H9 (cell line): ENCODE data around the gene IL10. TPM values are rescaled to one million over a fixed set of nuclear protein-coding genes. Genes with fewer than 3 reads are reported as not detected.
A peak's percentile ranks its signal among the peaks of the same experiment; 100 is the strongest.

Experiments used
- DNase-seq: peaks from one replicate; pipeline ENCODE4 v3.0.0-alpha.2; 2017
- H2AFZ ChIP-seq: one replicate; pipeline ENCODE4 v1.6.1; 2013; ENCODE audit warnings: mild to moderate bottlenecking, low read length, control low read depth, moderate library complexity
- H2AK5ac ChIP-seq: 2 replicates; pipeline ENCODE4 v1.6.1; 2013; ENCODE audit warnings: low read length, control low read depth, mixed read lengths; ENCODE audit not compliant: insufficient read length
- H2BK120ac ChIP-seq: one replicate; pipeline ENCODE4 v1.6.1; 2013; ENCODE audit warnings: low read depth, mild to moderate bottlenecking, low read length, control low read depth, inconsistent platforms; ENCODE audit not compliant: poor library complexity, severe bottlenecking
- H2BK12ac ChIP-seq: 2 replicates; pipeline ENCODE4 v1.6.1; 2013; ENCODE audit warnings: low read length, control low read depth, mixed read lengths, low read depth; ENCODE audit not compliant: insufficient read length
- H2BK15ac ChIP-seq: 2 replicates; pipeline ENCODE4 v1.6.1; 2013; ENCODE audit warnings: low read depth, low read length, control low read depth
- H2BK20ac ChIP-seq: one replicate; pipeline ENCODE4 v1.6.1; 2013; ENCODE audit warnings: low read depth, mild to moderate bottlenecking, low read length, control low read depth, inconsistent platforms; ENCODE audit not compliant: poor library complexity, severe bottlenecking
- H2BK5ac ChIP-seq: 2 replicates; pipeline ENCODE4 v1.6.1; 2013; ENCODE audit warnings: low read length, control low read depth, mixed read lengths; ENCODE audit not compliant: insufficient read length
- H3K14ac ChIP-seq: 2 replicates; pipeline ENCODE4 v1.6.1; 2013; ENCODE audit warnings: low read length, control low read depth; ENCODE audit not compliant: insufficient read depth
- H3K18ac ChIP-seq: 2 replicates; pipeline ENCODE4 v1.6.1; 2013; ENCODE audit warnings: low read depth, mild to moderate bottlenecking, mixed read lengths, low read length, control low read depth; ENCODE audit not compliant: insufficient read length
- H3K23ac ChIP-seq: 2 replicates; pipeline ENCODE4 v1.6.1; 2013; ENCODE audit warnings: low read length, control low read depth, mixed read lengths, low read depth; ENCODE audit not compliant: insufficient read length
- H3K23me2 ChIP-seq: 2 replicates; pipeline ENCODE4 v1.6.1; 2013; ENCODE audit warnings: low read depth, mild to moderate bottlenecking, mixed read lengths, low read length, control low read depth; ENCODE audit not compliant: insufficient read length, poor library complexity, severe bottlenecking
- H3K27ac ChIP-seq: 2 replicates; pipeline ENCODE4 v1.5.1; 2013; ENCODE audit warnings: low read length, control low read depth, mixed read lengths, low read depth; ENCODE audit not compliant: insufficient read length
- H3K27me3 ChIP-seq: 2 replicates; pipeline ENCODE4 v1.6.1; 2013; ENCODE audit warnings: low read length, control low read depth, inconsistent platforms; ENCODE audit not compliant: insufficient read depth
- H3K4ac ChIP-seq: 2 replicates; pipeline ENCODE4 v1.6.1; 2013; ENCODE audit warnings: low read depth, mild to moderate bottlenecking, control low read depth, inconsistent platforms, low read length, moderate library complexity
- H3K4me1 ChIP-seq: 2 replicates; pipeline ENCODE4 v1.6.1; 2013; ENCODE audit warnings: low read length, control low read depth, inconsistent platforms; ENCODE audit not compliant: insufficient read depth
- H3K4me2 ChIP-seq: 2 replicates; pipeline ENCODE4 v1.6.1; 2013; ENCODE audit warnings: low read length, control low read depth, mixed read lengths; ENCODE audit not compliant: insufficient read length, insufficient read depth
- H3K56ac ChIP-seq: 2 replicates; pipeline ENCODE4 v1.6.1; 2013; ENCODE audit warnings: low read depth, mild to moderate bottlenecking, mixed read lengths, low read length, control low read depth; ENCODE audit not compliant: insufficient read length
- H3K79me1 ChIP-seq: 2 replicates; pipeline ENCODE4 v1.6.1; 2013; ENCODE audit warnings: low read depth, mild to moderate bottlenecking, moderate library complexity, low read length, control low read depth, inconsistent platforms; ENCODE audit not compliant: insufficient read depth, poor library complexity, severe bottlenecking
- H3K79me2 ChIP-seq: 2 replicates; pipeline ENCODE4 v1.6.1; 2013; ENCODE audit warnings: low read length, control low read depth, inconsistent platforms; ENCODE audit not compliant: insufficient read depth
- H3K9ac ChIP-seq: 2 replicates; pipeline ENCODE4 v1.6.1; 2013; ENCODE audit warnings: low read length, control low read depth, mixed read lengths; ENCODE audit not compliant: insufficient read length; ENCODE audit errors: extremely low read depth
- H3K9me3 ChIP-seq: one replicate; pipeline ENCODE4 v1.6.1; 2013; ENCODE audit warnings: low read depth, low read length, inconsistent platforms; ENCODE audit not compliant: control insufficient read depth
- H3T11ph ChIP-seq: one replicate; pipeline ENCODE4 v1.6.1; 2013; ENCODE audit warnings: mild to moderate bottlenecking, low read length, control low read depth, inconsistent platforms
- H4K20me1 ChIP-seq: one replicate; pipeline ENCODE4 v1.6.1; 2013; ENCODE audit not compliant: control insufficient read depth, insufficient read length, insufficient read depth
- H4K5ac ChIP-seq: 2 replicates; pipeline ENCODE4 v1.6.1; 2013; ENCODE audit warnings: low read depth, mild to moderate bottlenecking, mixed read lengths, low read length, control low read depth; ENCODE audit not compliant: insufficient read length
- H4K8ac ChIP-seq: replicated peaks from 2 replicates; pipeline ENCODE4 v1.6.1; 2013; ENCODE audit warnings: low read length, control low read depth, mixed read lengths, low read depth; ENCODE audit not compliant: insufficient read length
- H4K91ac ChIP-seq: 2 replicates; pipeline ENCODE4 v1.6.1; 2013; ENCODE audit warnings: low read depth, mild to moderate bottlenecking, moderate library complexity, mixed read lengths, low read length, control low read depth; ENCODE audit not compliant: insufficient read length
- H3K27ac Mint-ChIP-seq, 3 experiments: 2 replicates in 2 of 3; 3 replicates in 1 of 3; pipeline ENCODE4 v1.8.0; 2020 to 2021; ENCODE audit warnings: mixed read lengths in 3 of 3, mild to moderate bottlenecking in 1 of 3, moderate library complexity in 1 of 3
- H3K27me3 Mint-ChIP-seq: 2 replicates; pipeline ENCODE4 v1.8.0; 2021; ENCODE audit warnings: low read depth, mild to moderate bottlenecking, moderate library complexity, mixed read lengths
- H3K36me3 Mint-ChIP-seq, 3 experiments: 2 replicates in 2 of 3; 3 replicates in 1 of 3; pipeline ENCODE4 v1.8.0; 2020 to 2021; ENCODE audit warnings: low read depth in 3 of 3, mixed read lengths in 3 of 3; ENCODE audit not compliant: insufficient read depth in 1 of 3
- H3K4me1 Mint-ChIP-seq, 2 experiments: 2 replicates each; pipeline ENCODE4 v1.8.0; 2020; ENCODE audit warnings: mixed read lengths in 2 of 2
- H3K4me3 Mint-ChIP-seq, 2 experiments: 2 replicates in 1 of 2; 3 replicates in 1 of 2; pipeline ENCODE4 v1.8.0; 2020 to 2021; ENCODE audit warnings: mild to moderate bottlenecking in 2 of 2, mixed read lengths in 2 of 2, moderate library complexity in 1 of 2
- H3K9me3 Mint-ChIP-seq, 2 experiments: 2 replicates in 1 of 2; 3 replicates in 1 of 2; pipeline ENCODE4 v1.8.0; 2020; ENCODE audit warnings: mild to moderate bottlenecking in 2 of 2, mixed read lengths in 2 of 2, moderate library complexity in 1 of 2
- WGBS: extraction: QIAGEN DNeasy Blood & Tissue Kit; methylation state at CpG from one replicate; pipeline ENCODE4 v1.1.7; 2013; ENCODE audit warnings: missing lambda C conversion rate, low lambda C conversion rate, mixed read lengths; ENCODE audit not compliant: insufficient read length; ENCODE audit errors: extremely low coverage; 5-methylcytosine and 5-hydroxymethylcytosine counted together
- total RNA-seq: library from RNA; stranded (reverse); gene quantifications from 2 replicates; pipeline ENCODE4 v1.2.1, GENCODE V29; 2021
- TF ChIP-seq, protein P1 (sequence below): fragments of 200-600 bp; sonication (generic); conservative IDR thresholded peaks from 3 replicates; pipeline ENCODE4 v1.8.0; 2021; ENCODE audit warnings: antibody characterized with exemption, mild to moderate bottlenecking

IL10 gene
- total RNA-seq, 1 experiment from 2014 or later = not detected

GRCh38 chr1:206784471-206784903 lies 12.2 kb upstream of the IL10 start:
- Histone ChIP-seq H2BK15ac (no peak overlapping the region), H3K23ac (no peak overlapping the region), H3K4ac (no peak overlapping the region), H3K14ac (no peak overlapping the region), H2BK20ac (no peak overlapping the region), H2AFZ (no peak overlapping the region), H3K79me2 (no peaks in the 10 kb centered on the region), H3K4me2 (no peak overlapping the region), H4K20me1 (no peaks in the 10 kb centered on the region), H4K5ac (no peak overlapping the region), H3K9ac (no peak overlapping the region), H3K27me3 (no peaks in the 10 kb centered on the region), H2BK12ac (no peak overlapping the region), H3K9me3 (no peaks in the 10 kb centered on the region), H3K18ac (no peak overlapping the region), H4K91ac (no peak overlapping the region), H4K8ac (no peak overlapping the region), H3K4me1 (no peaks in the 10 kb centered on the region), H3K23me2 (no peaks in the 10 kb centered on the region), H3T11ph (no peak overlapping the region), H3K56ac (no peak overlapping the region), H3K27ac (no peak overlapping the region), H3K79me1 (no peaks in the 10 kb centered on the region), H2BK120ac (no peak overlapping the region), H2AK5ac (no peak overlapping the region), H2BK5ac (no peak overlapping the region)
- WGBS = no CpG with 5 or more reads among the region's 17 CpGs
- 0 out of 7 replicates have a peak overlapping the region, but pooled peaks of 1 of the 3 experiments have one; percentile 8 for H3K27ac Mint-ChIP-seq
- H3K9me3 Mint-ChIP-seq = no peaks in the 10 kb centered on the region
- TF ChIP-seq, protein P1, sequence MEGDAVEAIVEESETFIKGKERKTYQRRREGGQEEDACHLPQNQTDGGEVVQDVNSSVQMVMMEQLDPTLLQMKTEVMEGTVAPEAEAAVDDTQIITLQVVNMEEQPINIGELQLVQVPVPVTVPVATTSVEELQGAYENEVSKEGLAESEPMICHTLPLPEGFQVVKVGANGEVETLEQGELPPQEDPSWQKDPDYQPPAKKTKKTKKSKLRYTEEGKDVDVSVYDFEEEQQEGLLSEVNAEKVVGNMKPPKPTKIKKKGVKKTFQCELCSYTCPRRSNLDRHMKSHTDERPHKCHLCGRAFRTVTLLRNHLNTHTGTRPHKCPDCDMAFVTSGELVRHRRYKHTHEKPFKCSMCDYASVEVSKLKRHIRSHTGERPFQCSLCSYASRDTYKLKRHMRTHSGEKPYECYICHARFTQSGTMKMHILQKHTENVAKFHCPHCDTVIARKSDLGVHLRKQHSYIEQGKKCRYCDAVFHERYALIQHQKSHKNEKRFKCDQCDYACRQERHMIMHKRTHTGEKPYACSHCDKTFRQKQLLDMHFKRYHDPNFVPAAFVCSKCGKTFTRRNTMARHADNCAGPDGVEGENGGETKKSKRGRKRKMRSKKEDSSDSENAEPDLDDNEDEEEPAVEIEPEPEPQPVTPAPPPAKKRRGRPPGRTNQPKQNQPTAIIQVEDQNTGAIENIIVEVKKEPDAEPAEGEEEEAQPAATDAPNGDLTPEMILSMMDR = no peak
- H3K27me3 Mint-ChIP-seq = peaks cover 19% of the 10 kb centered on the region
- no peak for DNase-seq
- H3K4me1 Mint-ChIP-seq = peaks cover 6 to 14% of the 10 kb centered on the region in 2 experiments
- H3K4me3 Mint-ChIP-seq = no peak overlapping the region
- H3K36me3 Mint-ChIP-seq = no peaks in the 10 kb centered on the region
